OCI-LY1 (cell line): Measurements from ENCODE around the gene GSTT2B.
"Not testable (repeated sequence)": the region's sequence is repeated elsewhere in the genome, so short reads cannot be mapped to it uniquely, and the experiment has no call there.

ENCODE experiments used
- H2AFZ ChIP-seq: fragments of 200-600 bp; sonication (generic), shearing (Covaris generic); 2 replicates; pipeline ENCODE4 v1.6.0; 2014; ENCODE audit warnings: antibody characterized with exemption, mild to moderate bottlenecking, low read length
- H3F3A ChIP-seq: fragments of 200-600 bp; sonication (generic), shearing (Covaris generic); 2 replicates; pipeline ENCODE4 v1.6.0; 2014; ENCODE audit warnings: mild to moderate bottlenecking, antibody characterized with exemption, low read length, moderate library complexity; ENCODE audit not compliant: insufficient read depth
- H3K27ac ChIP-seq: fragments of 200-600 bp; sonication (generic); 2 replicates; pipeline ENCODE4 v1.5.1; 2014; ENCODE audit warnings: low read length, mixed run types, mild to moderate bottlenecking, low read depth; ENCODE audit not compliant: poor library complexity, severe bottlenecking
- H3K27me3 ChIP-seq: fragments of 200-600 bp; sonication (generic); 2 replicates; pipeline ENCODE4 v1.6.0; 2014; ENCODE audit warnings: antibody characterized with exemption, mild to moderate bottlenecking, low read length, moderate library complexity; ENCODE audit not compliant: insufficient read depth
- H3K36me3 ChIP-seq: fragments of 200-600 bp; sonication (generic); 2 replicates; pipeline ENCODE4 v1.6.1; 2014; ENCODE audit warnings: mild to moderate bottlenecking, antibody characterized with exemption, low read length, moderate library complexity, mixed read lengths; ENCODE audit not compliant: insufficient read depth
- H3K4me1 ChIP-seq: fragments of 200-600 bp; sonication (generic); 2 replicates; pipeline ENCODE4 v1.5.1; 2014; ENCODE audit warnings: mild to moderate bottlenecking, low read length, moderate library complexity; ENCODE audit not compliant: insufficient read depth, severe bottlenecking
- H3K4me2 ChIP-seq: fragments of 200-600 bp; sonication (generic), shearing (Covaris generic); 2 replicates; pipeline ENCODE4 v1.6.1; 2014; ENCODE audit warnings: low read length
- H3K4me3 ChIP-seq: fragments of 200-600 bp; sonication (generic); 2 replicates; pipeline ENCODE4 v1.5.1; 2014; ENCODE audit warnings: low read length, low read depth, mild to moderate bottlenecking, mixed read lengths; ENCODE audit not compliant: poor library complexity, severe bottlenecking
- H3K79me2 ChIP-seq: fragments of 200-600 bp; shearing (Covaris generic); 2 replicates; pipeline ENCODE4 v1.6.1; 2016; ENCODE audit warnings: mixed run types, low read length, mixed read lengths; ENCODE audit not compliant: insufficient read depth
- H3K9ac ChIP-seq: fragments of 200-600 bp; sonication (generic), shearing (Covaris generic); 2 replicates; pipeline ENCODE4 v1.6.1; 2014; ENCODE audit warnings: mild to moderate bottlenecking, low read length, mixed read lengths
- H3K9me2 ChIP-seq: fragments of 200-600 bp; sonication (generic), shearing (Covaris generic); 2 replicates; pipeline ENCODE4 v1.6.1; 2014; ENCODE audit warnings: low read depth, mild to moderate bottlenecking, low read length, mixed read lengths
- H3K9me3 ChIP-seq: fragments of 200-600 bp; shearing (Covaris generic); 2 replicates; pipeline ENCODE4 v1.6.1; 2014; ENCODE audit warnings: low read length, mixed read lengths
- H4K20me1 ChIP-seq: fragments of 200-600 bp; sonication (generic), shearing (Covaris generic); 2 replicates; pipeline ENCODE4 v1.6.0; 2016; ENCODE audit warnings: mild to moderate bottlenecking, low read length; ENCODE audit not compliant: insufficient read depth
- EZH2 ChIP-seq: fragments of 200-600 bp; sonication (generic), shearing (Covaris generic); IDR thresholded peaks from 2 replicates; pipeline ENCODE4 v1.8.0; 2017; ENCODE audit warnings: borderline replicate concordance, mixed run types, mild to moderate bottlenecking, antibody characterized with exemption, low read length, moderate library complexity, mixed read lengths
- TF ChIP-seq, protein P1 (sequence below): fragments of 200-600 bp; sonication (generic), shearing (Covaris generic); IDR thresholded peaks from 2 replicates; pipeline ENCODE4 v1.5.1; 2017; ENCODE audit warnings: mild to moderate bottlenecking, antibody characterized with exemption, low read length, moderate library complexity, mixed read lengths

Gene GSTT2B

DNA sequence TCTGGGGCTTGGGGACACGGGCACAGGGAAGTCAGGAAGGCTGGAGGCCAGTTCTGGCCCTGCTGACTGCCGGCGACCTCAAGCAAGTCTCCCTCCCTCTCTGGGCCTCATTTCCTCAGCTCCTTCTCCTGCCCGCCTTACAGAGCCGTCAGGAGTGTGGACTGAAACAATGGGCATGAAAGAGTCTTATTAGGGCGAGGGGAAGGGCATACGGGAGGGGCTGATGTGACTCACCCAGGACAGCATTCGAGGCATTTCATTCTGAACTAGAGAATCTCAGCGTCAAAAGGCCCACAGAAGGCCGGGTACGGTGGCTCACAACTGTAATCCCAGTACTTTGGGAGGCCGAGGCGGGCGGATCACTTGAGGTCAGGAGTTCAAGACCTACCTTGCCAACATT lies 20.8 kb downstream of the GSTT2B start:
- not testable (repeated sequence) for H3K79me2 ChIP-seq, H3K9ac ChIP-seq, H3F3A ChIP-seq, H3K9me2 ChIP-seq, H3K4me1 ChIP-seq, H3K4me2 ChIP-seq, H3K27me3 ChIP-seq, H3K27ac ChIP-seq, H4K20me1 ChIP-seq, H2AFZ ChIP-seq, H3K4me3 ChIP-seq, H3K9me3 ChIP-seq, H3K36me3 ChIP-seq

DNA sequence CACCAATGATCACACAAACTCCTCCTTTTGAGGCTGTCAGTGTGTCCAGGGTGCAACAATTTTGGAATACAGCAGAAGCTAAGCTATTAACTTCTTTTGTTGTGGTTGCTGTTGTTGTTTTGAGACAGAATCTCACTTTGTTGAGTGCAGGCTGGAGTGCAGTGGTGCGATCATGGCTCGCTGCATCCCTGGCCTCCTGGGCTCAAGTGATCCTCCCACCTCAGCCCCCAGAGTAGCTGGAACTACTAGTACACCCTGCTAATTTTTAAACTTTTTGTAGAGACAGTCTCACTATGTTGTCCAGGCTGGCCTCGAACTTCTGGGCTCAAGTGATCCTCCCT lies 22.0 kb downstream of the GSTT2B start:
- no peak overlapping the region for H3K4me2 ChIP-seq
- no peaks in the 10 kb centered on the region for H3K27me3 ChIP-seq
- H3K79me2 ChIP-seq: no peaks in the 10 kb centered on the region
- H3K9ac ChIP-seq: no peak overlapping the region
- H4K20me1 ChIP-seq: no peaks in the 10 kb centered on the region
- H2AFZ ChIP-seq: no peak overlapping the region
- TF ChIP-seq, protein P1, sequence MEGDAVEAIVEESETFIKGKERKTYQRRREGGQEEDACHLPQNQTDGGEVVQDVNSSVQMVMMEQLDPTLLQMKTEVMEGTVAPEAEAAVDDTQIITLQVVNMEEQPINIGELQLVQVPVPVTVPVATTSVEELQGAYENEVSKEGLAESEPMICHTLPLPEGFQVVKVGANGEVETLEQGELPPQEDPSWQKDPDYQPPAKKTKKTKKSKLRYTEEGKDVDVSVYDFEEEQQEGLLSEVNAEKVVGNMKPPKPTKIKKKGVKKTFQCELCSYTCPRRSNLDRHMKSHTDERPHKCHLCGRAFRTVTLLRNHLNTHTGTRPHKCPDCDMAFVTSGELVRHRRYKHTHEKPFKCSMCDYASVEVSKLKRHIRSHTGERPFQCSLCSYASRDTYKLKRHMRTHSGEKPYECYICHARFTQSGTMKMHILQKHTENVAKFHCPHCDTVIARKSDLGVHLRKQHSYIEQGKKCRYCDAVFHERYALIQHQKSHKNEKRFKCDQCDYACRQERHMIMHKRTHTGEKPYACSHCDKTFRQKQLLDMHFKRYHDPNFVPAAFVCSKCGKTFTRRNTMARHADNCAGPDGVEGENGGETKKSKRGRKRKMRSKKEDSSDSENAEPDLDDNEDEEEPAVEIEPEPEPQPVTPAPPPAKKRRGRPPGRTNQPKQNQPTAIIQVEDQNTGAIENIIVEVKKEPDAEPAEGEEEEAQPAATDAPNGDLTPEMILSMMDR: no peak
- no peak for TF ChIP-seq EZH2
- H3K4me1 ChIP-seq: no peaks in the 10 kb centered on the region
- no peaks in the 10 kb centered on the region for H3K9me3 ChIP-seq
- H3K27ac ChIP-seq: no peak overlapping the region
- H3K36me3 ChIP-seq: no peaks in the 10 kb centered on the region
- H3K9me2 ChIP-seq: no peaks in the 10 kb centered on the region
- H3K4me3 ChIP-seq: no peak overlapping the region
- no peaks in the 10 kb centered on the region for H3F3A ChIP-seq

DNA sequence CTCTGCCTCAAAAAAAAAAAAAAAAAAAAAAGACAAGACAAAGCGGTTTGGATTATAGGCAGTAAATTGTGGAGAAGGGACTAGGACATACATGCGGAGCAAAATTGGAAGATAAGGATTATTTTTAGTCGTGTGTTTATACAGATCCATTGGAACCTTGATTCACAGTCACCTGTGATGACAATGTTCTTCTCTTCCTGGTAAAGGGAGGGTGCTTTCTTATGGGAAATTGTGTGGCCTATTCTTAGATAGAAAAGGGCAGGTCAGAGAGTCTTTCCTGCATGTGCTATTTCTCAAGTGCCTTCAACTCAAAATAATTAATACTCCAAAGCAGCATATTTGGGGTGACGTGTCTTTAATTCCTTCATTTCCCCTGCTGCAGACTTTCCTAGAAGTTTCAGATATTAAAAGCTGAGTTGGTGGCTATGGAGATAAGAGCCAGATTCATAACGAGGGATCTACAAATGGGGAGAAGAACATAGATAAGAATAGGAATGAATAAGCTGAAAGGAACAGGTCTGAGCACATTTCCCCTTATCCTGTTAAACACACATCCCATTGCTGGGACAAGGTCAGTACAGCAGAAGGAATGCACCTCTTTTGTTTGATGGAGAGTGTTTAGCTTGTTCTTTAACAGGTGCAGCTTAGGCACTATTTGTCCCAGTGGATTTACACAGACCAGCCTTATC lies 22.5 kb downstream of the GSTT2B start:
- Histone ChIP-seq H3K4me2 (no peak overlapping the region), H3K79me2 (no peaks in the 10 kb centered on the region), H3K27me3 (no peaks in the 10 kb centered on the region), H3K9ac (no peak overlapping the region), H2AFZ (no peak overlapping the region), H3K4me3 (no peak overlapping the region), H3K27ac (no peak overlapping the region), H3K9me3 (no peaks in the 10 kb centered on the region), H3K36me3 (no peaks in the 10 kb centered on the region), H4K20me1 (no peaks in the 10 kb centered on the region), H3F3A (no peaks in the 10 kb centered on the region), H3K4me1 (no peaks in the 10 kb centered on the region), H3K9me2 (no peaks in the 10 kb centered on the region)
- TF ChIP-seq, protein P1: no peak
- TF ChIP-seq EZH2: no peak

DNA sequence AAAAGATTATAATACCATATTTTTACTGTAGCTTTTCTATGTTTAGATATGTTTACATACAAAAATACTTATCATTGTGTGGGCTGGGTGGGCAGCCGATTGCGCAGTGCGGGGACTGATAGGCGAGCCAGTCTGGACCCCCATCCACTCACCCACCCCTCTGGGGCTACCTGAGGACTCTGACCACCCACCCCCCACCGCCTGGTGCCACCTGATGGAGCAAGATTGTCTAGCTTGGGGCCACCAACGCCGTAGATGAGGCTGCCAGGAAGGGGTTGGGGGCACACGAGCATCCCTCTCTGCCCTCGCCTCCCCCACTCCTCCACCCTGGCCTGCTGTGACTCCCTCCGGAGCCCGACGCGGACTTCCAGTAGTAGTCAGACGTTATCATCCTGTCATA lies 34.4 kb downstream of the GSTT2B start:
- Histone ChIP-seq H3K4me1 (no peaks in the 10 kb centered on the region), H3K9ac (no peak overlapping the region), H3K4me2 (no peak overlapping the region), H3K9me2 (no peaks in the 10 kb centered on the region), H3F3A (no peaks in the 10 kb centered on the region), H2AFZ (no peak overlapping the region), H3K9me3 (peaks cover 13% of the 10 kb centered on the region), H3K27me3 (no peaks in the 10 kb centered on the region), H3K79me2 (no peaks in the 10 kb centered on the region), H3K4me3 (no peak overlapping the region), H3K27ac (no peak overlapping the region), H3K36me3 (peaks cover 93% of the 10 kb centered on the region), H4K20me1 (no peaks in the 10 kb centered on the region)
- TF ChIP-seq, protein P1: no peak
